HFF-Myc (cell line): ENCODE measurements around the gene HBZ.
"Not testable (repeated sequence)": the region's sequence is repeated elsewhere in the genome, so short reads cannot be mapped to it uniquely, and the experiment has no call there.

Source experiments
- DNase-seq: peaks from one replicate; pipeline ENCODE4 v3.0.0-alpha.2; 2011; ENCODE audit warnings: low read depth; ENCODE audit errors: extremely low read depth
- H3K4me3 ChIP-seq: replicated peaks from 2 replicates; pipeline ENCODE4 v1.5.1; 2011; ENCODE audit warnings: low read depth, mild to moderate bottlenecking, control low read depth, low read length
- CTCF ChIP-seq: IDR thresholded peaks from 2 replicates; pipeline ENCODE4 v1.5.1; 2012; ENCODE audit warnings: mild to moderate bottlenecking, low read depth, low read length, control low read depth; ENCODE audit errors: missing control alignments

Gene HBZ

GRCh38 chr16:166375-167121 is 14.1 kb downstream of the HBZ start:
- no peak for DNase-seq
- TF ChIP-seq CTCF: no peak
- no peak overlapping the region for H3K4me3 ChIP-seq

- H3K4me3 ChIP-seq: no peak overlapping the region
- DNase-seq: no peak
- no peak for TF ChIP-seq CTCF
Observed at GRCh38 chr16:167122-167690, 14.8 kb downstream of the HBZ start.

DNA sequence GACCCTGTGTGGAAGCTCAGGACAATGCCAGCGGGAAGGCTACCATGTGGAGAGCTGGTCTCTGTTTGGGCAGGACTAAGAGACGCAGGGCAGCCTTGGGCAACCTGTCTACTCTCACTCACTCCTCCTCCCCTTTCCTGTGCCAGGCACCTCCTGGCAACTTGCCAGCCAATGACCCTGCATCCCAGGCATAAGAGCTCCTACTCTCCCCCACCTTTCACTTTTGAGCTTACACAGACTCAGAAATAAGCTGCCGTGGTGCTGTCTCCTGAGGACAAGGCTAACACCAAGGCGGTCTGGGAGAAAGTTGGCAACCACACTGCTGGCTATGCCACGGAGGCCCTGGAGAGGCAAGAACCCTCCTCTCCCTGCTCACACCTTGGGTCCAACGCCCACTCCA is 16.0 kb downstream of the HBZ start:
- no peak for TF ChIP-seq CTCF
- DNase-seq: no peak
- H3K4me3 ChIP-seq: no peak overlapping the region

DNA sequence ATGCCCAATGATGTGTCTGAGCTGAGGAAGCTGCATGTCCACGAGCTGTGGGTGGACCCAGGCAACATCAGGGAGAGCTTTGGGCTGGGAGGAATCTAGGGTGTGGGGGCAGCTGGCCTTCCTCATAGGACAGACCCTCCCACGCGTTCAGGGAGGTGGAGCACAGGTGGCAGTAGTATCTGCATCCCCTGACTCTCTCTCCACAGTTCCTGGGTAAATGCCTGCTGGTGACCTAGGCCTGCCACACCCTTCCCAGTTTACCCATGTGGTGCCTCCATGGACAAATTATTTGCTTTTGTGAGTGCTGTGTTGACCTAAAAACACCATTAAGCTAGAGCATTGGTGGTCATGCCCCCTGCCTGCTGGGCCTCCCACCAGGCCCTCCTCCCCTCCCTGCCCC is 16.6 kb downstream of the HBZ start:
- no peak for DNase-seq
- no peak for TF ChIP-seq CTCF
- no peak overlapping the region for H3K4me3 ChIP-seq

- DNase-seq: not testable (repeated sequence)
Observed at GRCh38 chr16:170088-170507, 17.7 kb downstream of the HBZ start.

DNA sequence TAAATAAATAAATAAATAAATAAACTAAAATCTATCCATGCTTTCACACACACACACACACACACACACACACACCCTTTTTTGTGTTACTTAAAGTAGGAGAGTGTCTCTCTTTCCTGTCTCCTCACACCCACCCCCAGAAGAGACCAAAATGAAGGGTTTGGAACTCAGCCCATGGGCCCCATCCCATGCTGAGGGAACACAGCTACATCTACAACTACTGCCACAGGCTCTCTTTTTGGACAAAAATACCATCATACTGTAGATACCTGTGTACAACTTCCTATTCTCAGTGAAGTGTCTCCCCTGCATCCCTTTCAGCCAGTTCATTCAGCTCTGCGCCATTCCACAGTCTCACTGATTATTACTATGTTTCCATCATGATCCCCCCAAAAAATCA is 18.3 kb downstream of the HBZ start:
- DNase-seq: no peak
- no peak overlapping the region for H3K4me3 ChIP-seq
- TF ChIP-seq CTCF: no peak

More at GRCh38 chr16:170088-170507, 17.7 kb downstream of the HBZ start:
- not testable (repeated sequence) for H3K4me3 ChIP-seq

DNA sequence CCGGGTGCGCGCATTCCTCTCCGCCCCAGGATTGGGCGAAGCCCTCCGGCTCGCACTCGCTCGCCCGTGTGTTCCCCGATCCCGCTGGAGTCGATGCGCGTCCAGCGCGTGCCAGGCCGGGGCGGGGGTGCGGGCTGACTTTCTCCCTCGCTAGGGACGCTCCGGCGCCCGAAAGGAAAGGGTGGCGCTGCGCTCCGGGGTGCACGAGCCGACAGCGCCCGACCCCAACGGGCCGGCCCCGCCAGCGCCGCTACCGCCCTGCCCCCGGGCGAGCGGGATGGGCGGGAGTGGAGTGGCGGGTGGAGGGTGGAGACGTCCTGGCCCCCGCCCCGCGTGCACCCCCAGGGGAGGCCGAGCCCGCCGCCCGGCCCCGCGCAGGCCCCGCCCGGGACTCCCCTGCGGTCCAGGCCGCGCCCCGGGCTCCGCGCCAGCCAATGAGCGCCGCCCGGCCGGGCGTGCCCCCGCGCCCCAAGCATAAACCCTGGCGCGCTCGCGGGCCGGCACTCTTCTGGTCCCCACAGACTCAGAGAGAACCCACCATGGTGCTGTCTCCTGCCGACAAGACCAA is 20.0 kb downstream of the HBZ start, which contains the start of gene HBA2:
Gene HBA2, plus strand, starts transcription at position 503 of the 568 bp plus-strand sequence. Its CDS starts 37 bp downstream, at position 540.
- H3K4me3 ChIP-seq, DNase-seq: not testable (repeated sequence)

DNA sequence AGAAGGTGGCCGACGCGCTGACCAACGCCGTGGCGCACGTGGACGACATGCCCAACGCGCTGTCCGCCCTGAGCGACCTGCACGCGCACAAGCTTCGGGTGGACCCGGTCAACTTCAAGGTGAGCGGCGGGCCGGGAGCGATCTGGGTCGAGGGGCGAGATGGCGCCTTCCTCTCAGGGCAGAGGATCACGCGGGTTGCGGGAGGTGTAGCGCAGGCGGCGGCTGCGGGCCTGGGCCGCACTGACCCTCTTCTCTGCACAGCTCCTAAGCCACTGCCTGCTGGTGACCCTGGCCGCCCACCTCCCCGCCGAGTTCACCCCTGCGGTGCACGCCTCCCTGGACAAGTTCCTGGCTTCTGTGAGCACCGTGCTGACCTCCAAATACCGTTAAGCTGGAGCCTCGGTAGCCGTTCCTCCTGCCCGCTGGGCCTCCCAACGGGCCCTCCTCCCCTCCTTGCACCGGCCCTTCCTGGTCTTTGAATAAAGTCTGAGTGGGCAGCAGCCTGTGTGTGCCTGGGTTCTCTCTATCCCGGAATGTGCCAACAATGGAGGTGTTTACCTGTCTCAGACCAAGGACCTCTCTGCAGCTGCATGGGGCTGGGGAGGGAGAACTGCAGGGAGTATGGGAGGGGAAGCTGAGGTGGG is 20.9 kb downstream of the HBZ start:
- not testable (repeated sequence) for H3K4me3 ChIP-seq, DNase-seq

DNA sequence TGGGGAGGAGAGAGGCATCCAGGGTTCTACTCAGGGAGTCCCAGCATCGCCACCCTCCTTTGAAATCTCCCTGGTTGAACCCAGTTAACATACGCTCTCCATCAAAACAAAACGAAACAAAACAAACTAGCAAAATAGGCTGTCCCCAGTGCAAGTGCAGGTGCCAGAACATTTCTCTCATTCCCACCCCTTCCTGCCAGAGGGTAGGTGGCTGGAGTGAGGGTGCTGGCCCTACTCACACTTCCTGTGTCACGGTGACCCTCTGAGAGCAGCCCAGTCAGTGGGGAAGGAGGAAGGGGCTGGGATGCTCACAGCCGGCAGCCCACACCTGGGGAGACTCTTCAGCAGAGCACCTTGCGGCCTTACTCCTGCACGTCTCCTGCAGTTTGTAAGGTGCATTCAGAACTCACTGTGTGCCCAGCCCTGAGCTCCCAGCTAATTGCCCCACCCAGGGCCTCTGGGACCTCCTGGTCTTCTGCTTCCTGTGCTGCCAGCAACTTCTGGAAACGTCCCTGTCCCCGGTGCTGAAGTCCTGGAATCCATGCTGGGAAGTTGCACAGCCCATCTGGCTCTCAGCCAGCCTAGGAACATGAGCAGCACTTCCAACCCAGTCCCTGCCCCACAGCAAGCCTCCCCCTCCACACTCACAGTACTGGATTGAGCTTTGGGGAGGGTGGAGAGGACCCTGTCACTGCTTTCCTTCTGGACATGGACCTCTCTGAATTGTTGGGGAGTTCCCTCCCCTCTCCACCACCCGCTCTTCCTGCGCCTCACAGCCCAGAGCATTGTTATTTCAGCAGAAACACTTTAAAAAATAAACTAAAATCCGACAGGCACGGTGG is 21.7 kb downstream of the HBZ start:
- not testable (repeated sequence) for H3K4me3 ChIP-seq

More for the DNA sequence above, 21.7 kb downstream of the HBZ start:
- DNase-seq: not testable (repeated sequence)
